NCI-H524 treated with DMSO at 0.1 percent for 48 hours (cell line): Measurements from ENCODE around the gene HDAC6.
A peak's percentile ranks its signal among the peaks of the same experiment; 100 is the strongest.
"Not testable (repeated sequence)": the region's sequence is repeated elsewhere in the genome, so short reads cannot be mapped to it uniquely, and the experiment has no call there.

ENCODE experiments used
- DNase-seq: peaks from one replicate; lab custom pipeline; 2025; lab: John Stamatoyannopoulos, UW

The HDAC6 gene

DNA sequence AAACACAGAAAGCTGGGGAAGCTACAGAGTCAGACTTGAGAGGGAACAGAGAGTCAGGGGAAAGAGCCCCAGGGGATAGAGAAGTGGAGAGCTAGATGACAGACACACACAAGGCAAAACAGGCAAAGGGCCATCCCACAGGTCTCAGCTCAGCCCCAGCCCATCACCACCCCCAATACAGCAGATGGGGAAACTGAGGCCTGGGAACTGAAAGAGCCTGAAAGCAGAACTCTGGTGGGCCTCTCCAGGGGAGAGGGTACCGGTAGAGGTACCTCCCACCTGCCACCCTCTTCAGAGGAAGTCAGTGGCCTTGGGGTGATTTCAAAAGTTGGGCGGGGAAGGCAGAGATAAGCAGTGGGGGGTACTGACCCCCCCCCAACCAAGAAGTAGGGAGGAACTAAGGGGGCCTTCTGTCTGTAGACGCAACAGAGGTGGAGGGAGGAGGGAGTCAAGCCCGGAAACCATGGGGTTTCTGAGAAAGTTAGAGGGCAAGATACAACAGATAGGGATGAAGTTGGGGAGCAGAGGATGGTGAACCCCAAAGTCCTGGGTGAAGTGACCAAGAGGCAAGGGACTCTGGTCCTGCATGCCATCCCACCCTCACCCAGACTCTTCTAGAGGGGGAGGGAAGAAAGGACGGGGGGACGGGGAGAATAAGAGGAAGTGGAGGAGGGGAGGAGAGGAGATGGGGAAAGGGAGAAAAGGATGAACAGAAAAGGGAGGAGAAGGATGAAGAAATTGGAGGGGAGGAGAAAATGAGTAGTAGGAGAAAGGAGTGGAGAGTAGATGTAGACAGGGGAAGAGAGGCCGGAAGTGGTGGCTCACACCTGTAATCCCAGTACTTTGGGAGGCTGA is 12.3 kb upstream of the HDAC6 start:
- no peak for DNase-seq

DNA sequence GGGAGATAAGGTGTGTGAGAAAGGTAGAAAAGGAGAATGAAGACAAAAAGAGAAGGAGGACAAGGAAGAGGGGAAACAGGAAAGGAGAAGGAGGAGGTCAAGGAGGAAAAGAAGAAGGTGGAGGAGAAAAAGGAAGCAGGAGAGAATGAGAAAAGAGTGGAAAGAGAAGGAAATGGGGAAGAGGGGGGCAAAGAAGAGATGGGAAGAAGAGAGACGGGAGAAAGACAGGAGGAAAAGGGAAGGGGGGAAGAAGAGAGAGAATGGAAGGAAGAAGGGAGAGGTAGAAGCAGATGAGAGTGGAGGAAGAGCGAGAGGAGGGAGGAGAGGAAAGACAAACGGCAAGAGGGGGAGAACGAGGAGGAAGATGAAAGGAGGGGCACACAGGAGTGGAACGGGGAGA is 11.4 kb upstream of the HDAC6 start:
- no peak for DNase-seq

DNA sequence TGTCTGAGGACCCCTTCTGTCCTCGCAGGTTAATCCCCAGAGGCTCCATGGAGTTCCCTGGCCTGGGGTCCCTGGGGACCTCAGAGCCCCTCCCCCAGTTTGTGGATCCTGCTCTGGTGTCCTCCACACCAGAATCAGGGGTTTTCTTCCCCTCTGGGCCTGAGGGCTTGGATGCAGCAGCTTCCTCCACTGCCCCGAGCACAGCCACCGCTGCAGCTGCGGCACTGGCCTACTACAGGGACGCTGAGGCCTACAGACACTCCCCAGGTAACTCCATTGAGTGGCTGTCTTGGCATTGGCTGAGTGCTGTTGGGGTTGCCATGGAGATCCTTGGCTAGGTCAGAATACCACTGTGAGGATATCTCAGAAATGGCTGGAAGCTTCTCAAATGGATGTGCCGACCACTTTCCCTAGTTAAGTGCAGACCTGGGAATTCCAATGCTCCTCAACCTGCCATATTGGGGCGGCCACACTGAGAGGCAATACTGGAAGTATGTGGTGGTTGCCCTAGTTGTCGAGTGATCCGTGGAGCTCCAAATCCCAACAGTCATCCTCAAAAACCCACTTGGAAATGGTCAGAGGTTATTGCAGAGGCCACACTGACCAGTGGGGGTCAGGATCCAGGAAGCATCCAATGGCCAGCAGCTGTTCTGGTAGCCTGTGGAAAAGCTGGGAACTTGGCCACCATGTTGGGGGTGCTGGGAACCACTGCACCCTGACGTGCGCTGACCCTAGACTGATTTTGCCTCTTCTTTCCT is 10.6 kb upstream of the HDAC6 start:
- DNase-seq = no peak

DNA sequence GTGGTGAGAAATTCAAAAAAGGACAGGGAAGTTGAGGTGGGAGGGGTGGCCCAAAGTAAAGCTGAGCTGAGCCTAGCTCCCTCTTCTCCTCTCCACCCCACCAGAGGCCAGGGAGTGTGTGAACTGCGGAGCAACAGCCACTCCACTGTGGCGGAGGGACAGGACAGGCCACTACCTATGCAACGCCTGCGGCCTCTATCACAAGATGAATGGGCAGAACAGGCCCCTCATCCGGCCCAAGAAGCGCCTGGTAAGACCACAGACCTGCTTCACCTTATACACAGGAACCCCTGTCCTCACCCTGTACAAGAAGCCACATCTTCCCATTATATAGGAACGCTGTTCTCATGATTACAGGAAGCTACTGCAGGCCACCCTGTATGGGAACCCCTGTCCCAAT is 9.6 kb upstream of the HDAC6 start:
- DNase-seq = no peak

DNA sequence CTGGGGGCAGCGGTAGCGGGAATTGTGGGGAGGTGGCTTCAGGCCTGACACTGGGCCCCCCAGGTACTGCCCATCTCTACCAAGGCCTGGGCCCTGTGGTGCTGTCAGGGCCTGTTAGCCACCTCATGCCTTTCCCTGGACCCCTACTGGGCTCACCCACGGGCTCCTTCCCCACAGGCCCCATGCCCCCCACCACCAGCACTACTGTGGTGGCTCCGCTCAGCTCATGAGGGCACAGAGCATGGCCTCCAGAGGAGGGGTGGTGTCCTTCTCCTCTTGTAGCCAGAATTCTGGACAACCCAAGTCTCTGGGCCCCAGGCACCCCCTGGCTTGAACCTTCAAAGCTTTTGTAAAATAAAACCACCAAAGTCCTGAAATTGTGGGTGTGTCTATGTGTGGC is 7.9 kb upstream of the HDAC6 start:
- DNase-seq = no peak

DNA sequence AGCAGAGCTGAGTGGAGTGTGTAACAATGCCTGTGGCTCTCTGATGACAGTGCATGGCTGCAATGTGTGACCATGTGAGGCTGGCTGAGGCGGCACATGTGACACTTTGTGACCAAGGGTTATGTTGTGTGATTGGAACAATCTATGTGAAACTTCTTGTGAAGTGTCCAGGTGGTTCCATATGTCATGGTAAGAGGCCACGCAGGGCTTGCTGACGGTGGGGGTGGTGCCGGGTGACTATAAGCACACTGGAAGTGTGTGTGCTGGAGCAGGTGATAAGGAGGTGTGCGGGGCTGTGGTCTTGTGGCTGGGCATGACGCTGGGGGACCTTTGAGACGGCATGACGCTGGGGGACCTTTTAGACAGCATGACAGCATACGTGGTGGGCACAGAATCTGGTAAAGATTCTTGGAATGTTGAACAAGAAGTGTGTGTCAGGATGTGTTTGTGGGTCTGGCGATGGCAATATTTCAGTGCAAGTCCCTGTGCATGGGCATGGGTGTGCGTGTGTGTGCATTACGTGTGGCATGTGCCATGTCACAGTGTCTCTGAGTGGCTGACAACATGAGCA is 7.4 kb upstream of the HDAC6 start:
- DNase-seq = no peak

DNA sequence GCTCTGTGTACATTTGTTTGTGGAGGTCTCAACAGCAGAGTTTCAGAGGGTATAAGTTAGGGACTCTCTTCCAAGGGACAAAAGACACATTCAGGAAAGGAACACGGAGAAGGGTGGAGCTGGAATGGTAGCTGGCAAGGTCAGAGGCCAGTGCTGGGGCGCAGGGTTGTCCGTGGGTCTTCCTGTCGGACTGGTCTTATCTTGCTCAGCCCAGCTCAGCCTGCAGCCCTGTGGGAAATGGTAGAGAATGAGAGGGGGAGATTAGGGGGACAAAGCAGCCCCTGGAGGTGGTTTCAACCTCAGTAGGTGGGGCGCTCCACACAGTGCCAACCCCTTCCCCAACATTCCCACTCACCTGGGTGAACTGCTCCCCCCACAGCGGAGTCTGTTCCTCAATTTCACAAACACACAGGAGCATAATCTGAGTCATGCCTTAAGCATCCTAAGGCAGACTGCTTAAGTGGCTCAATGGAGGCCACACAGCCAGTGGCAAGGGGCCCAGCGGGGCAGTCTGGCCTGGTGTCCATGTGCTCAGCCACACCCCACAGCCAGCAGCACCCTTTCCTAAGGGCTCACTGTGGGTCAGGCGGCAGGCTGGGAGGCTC is 6.9 kb upstream of the HDAC6 start:
- no peak for DNase-seq

DNA sequence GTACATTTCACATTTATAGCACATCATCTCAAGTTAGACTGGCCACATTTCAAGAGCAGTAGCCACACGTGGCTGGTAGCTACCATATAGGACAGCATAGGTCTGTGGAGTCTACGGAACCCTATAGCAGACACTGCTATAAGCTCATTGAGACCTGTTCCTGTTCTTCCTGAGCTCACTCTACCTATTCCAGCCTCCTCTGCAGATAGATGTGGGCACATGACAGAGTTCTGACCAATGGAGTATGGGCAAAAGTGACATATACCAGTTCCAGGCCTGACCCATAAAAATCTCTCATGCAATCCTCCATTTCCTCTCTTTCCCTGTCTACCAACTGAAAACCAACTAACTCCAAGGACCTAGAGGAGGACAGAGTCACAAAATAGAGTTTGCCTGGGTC is 3.5 kb upstream of the HDAC6 start:
- DNase-seq = no peak

DNA sequence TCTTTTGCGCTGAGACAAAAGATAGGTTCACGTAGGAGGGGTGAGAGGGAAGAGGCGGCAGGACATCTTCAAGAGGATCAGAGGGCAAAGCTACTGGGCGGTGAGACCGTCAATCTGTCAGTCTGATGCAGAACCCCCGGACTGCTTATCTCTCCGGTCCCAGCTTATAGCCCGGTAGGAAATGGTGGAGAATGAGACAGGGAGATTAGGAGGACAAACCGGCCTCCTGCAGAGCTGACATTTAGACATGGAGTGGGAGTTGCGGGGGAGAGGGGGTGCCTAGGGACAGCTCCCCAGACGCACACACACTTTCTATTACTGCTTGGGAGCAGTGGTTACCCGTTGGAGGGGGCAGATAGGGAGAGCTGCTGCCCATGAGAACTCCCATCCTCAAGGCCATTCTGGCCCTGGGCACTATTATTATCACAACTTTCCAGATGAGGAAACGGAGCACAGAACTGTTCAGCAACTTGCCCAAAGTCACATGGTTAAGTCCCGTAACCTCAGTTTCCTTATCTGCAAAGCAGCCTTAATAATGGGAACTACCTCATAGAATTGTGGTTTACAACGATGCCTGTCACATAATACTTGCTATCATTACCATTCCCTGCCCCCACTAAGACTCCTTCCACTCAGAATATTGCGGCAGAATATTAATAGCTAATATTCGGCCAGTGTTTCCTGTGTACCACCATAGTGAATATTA is 1.1 kb upstream of the HDAC6 start:
- DNase-seq = no peak

DNA sequence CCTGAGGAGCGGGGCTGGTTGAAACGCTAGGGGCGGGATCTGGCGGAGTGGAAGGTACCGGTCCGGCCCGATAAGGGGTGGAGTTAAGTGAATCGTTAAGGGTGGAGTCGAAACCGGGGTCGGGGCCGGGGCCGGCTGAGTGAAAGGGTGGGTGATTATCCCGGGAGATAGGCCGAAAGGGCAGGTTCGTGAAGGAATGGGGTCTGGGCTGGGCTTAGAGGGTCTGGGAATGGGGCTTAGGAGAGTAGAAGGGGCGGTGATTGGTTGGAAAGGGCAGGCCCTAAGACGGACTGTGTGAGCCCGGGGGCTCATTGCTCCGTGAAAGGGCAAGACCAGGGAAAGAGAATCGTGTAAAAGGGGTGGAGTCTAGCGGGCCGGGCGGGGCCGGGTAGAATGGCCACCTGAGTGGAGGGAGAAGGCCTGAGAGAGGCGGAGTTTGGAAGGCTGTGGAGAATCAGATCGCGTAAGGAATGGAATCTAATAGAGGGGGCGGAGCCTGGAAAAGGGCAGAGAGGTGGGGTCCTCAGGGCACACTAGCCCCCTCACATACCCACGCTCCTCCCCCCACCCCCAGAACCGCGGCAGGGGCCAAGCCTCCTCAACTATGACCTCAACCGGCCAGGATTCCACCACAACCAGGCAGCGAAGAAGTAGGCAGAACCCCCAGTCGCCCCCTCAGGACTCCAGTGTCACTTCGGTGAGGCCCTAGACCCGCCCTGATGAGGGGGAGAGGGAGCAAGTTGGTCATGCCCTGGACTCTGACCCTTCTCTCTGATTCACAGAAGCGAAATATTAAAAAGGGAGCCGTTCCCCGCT is 430 bp downstream of the HDAC6 start:
- DNase-seq = peak; percentile 33

DNA sequence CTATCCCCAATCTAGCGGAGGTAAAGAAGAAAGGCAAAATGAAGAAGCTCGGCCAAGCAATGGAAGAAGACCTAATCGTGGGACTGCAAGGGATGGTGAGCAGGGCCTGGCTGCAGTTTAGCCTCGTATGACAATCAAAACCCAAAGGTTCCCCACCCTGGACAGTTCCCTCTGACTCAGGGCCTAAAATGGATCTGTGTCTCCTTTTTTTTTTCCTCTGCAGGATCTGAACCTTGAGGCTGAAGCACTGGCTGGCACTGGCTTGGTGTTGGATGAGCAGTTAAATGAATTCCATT is 986 bp downstream of the HDAC6 start:
- DNase-seq = no peak

DNA sequence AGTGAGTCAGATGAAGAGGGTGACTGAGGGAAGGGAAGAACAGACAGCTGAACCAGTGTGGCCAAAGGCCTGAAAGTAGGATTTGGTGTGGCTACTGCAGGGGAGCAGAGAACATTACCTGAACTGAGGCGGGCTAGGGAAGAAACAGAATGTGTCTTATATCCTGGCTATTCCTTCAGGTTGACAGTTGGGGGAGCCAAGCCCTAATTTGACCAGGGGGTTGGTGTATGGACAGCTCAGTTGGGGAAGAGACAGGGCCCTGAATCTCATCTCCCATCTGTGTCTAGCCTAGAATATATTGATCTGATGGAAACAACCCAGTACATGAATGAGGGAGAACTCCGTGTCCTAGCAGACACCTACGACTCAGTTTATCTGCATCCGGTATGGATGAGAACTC is 4.2 kb downstream of the HDAC6 start:
- no peak for DNase-seq

DNA sequence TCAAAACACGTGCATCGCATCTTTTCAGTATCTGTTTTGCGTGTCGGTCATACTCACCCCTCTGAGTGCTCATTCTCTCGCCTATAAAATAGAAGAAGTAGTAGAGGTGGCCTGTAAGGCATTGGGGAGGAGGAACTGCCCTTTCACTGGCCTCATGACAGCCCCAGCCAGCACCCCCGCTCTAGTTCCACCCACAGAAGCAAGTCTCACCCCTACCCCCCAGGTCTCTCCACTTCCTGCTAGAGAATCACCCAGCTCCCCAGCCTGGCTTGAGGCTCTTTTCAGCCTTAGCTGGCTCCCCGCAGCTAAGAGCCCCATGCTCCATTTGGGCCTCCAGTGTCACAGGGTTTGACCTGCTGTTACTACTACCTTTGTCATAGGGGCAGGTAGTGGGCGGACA is 11.8 kb downstream of the HDAC6 start:
- DNase-seq = no peak

DNA sequence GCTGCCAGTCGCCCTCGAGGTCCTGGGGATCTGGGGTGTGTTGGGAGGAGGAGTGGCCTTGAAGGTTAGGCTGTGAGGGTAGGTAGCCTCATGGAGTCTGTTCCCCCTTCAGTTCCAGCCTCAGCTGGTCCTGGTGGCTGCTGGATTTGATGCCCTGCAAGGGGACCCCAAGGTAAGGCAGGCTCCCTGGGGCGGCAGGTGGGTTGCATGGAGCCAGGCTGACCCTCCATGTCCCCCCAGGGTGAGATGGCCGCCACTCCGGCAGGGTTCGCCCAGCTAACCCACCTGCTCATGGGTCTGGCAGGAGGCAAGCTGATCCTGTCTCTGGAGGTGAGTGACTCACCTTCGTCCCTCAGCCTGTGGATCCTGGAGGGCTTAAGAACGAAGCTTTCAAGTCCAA is 12.9 kb downstream of the HDAC6 start:
- no peak for DNase-seq

DNA sequence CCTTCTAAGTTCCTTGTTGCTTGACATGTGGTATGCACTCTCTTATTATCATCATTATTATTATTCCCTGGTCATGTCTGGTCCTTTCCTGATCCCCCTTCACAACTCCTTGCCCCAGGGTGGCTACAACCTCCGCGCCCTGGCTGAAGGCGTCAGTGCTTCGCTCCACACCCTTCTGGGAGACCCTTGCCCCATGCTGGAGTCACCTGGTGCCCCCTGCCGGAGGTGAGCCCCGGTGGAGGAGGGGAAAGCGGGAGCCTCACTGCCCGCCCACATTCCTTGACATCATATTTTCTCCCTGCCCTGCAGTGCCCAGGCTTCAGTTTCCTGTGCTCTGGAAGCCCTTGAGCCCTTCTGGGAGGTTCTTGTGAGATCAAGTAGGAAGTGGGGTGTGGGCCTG is 13.4 kb downstream of the HDAC6 start:
- no peak for DNase-seq

DNA sequence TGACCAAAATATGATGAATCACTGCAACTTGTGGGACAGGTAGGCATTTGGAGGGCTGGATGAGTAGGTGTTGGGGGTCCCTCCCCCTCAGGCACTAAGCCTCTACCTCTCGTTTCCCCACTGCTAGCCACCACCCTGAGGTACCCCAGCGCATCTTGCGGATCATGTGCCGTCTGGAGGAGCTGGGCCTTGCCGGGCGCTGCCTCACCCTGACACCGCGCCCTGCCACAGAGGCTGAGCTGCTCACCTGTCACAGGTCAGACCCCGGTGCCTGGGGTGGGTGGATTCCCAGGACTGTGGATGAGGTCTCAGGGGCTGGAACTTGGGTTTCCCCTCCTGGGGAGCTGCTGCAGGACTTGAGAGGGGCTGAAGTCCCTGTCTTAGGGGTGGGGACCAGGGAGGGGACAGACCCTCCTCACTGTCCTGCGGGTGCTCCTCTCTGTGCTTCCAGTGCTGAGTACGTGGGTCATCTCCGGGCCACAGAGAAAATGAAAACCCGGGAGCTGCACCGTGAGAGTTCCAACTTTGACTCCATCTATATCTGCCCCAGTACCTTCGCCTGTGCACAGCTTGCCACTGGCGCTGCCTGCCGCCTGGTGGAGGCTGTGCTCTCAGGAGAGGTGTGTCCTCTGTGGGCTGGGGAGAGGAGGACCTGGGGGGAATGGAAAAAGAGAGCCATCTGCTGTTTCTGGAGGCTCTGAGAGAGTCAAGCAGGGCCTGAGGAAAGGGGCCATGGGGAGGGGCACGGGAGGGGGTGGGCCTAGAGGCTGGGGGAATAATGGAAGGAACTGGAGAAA is 14.3 kb downstream of the HDAC6 start:
- DNase-seq = no peak

DNA sequence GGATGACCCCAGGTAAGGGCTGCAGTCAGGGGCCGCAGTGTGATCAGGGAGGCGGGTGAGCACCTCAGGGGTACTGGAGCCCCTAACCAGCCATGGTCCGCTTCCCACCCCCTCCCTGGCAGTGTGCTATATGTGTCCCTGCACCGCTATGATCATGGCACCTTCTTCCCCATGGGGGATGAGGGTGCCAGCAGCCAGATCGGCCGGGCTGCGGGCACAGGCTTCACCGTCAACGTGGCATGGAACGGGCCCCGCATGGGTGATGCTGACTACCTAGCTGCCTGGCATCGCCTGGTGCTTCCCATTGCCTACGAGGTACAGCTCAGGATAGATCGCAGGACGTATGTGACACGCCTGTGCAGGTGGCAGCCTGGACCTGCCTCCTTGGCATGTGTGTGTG is 16.2 kb downstream of the HDAC6 start:
- no peak for DNase-seq

DNA sequence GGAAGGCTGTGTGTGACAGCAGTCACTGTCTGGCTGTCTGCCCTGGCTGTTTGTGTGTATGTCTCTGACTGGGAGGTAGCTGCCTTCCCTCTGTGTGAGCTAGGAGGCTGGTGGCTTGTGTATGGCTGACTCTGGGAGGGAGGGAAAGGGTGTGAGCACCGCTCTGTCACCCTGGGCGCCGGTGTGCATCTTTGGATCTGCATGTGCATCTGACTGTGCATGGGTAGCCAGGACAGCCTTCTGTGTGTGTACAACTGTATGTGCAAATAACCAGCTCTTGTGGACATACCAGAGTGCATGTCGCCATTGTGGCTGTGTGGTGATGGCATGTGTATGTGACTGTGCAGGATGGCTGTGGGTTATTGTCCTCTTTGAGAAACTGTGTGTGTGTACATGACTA is 17.0 kb downstream of the HDAC6 start:
- DNase-seq = no peak

DNA sequence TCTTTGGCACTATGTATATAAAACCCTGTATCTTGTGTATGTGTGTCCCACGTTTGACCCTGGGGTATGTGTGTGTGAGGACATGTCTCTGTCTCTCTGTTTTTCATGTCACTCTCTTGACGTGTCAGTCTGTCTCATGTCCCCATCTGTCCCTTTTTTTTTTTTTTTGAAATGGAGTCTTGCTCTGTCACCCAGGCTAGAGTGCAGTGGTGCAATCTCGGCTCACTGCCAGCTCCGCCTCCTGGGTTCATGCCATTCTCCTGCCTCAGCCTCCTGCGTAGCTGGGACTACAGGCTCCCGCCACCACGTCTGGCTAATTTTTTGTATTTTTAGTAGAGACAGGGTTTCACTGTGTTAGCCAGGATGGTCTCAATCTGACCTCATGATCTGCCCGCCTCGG is 17.5 kb downstream of the HDAC6 start:
- DNase-seq = not testable (repeated sequence)

DNA sequence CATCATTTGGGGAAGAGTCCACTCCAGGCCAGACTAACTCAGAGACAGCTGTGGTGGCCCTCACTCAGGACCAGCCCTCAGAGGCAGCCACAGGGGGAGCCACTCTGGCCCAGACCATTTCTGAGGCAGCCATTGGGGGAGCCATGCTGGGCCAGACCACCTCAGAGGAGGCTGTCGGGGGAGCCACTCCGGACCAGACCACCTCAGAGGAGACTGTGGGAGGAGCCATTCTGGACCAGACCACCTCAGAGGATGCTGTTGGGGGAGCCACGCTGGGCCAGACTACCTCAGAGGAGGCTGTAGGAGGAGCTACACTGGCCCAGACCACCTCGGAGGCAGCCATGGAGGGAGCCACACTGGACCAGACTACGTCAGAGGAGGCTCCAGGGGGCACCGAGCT is 21.2 kb downstream of the HDAC6 start:
- no peak for DNase-seq

DNA sequence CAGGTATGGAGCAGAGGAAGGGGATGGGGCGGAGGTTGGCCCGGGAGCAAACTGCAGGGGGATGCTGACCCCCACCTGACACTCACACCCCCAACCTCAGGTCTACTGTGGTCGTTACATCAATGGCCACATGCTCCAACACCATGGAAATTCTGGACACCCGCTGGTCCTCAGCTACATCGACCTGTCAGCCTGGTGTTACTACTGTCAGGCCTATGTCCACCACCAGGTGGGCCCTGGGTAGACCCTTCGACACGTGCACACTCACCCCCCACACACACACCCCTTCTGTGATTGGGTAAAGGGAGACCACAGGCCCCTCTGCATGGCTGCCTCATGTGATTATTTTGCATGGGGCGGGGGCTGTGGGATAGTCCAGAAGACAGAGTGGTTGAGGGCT is 22.2 kb downstream of the HDAC6 start:
- DNase-seq = no peak
